Stimulated activated CD8-positive, alpha-beta memory T cell treated with anti-CD3 and anti-CD28 coated beads, Interleukin-15, amount 100 ng/mL, for 24 hours (primary cell): Measurements from ENCODE around the gene OR1J2.
"Not testable (repeated sequence)": the region's sequence is repeated elsewhere in the genome, so short reads cannot be mapped to it uniquely, and the experiment has no call there.

Experiments used
- DNase-seq: peaks from one replicate; pipeline ENCODE4 v3.0.0-alpha.2; 2020; ENCODE audit warnings: low read depth

OR1J2 gene, protein sequence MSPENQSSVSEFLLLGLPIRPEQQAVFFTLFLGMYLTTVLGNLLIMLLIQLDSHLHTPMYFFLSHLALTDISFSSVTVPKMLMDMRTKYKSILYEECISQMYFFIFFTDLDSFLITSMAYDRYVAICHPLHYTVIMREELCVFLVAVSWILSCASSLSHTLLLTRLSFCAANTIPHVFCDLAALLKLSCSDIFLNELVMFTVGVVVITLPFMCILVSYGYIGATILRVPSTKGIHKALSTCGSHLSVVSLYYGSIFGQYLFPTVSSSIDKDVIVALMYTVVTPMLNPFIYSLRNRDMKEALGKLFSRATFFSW

DNA sequence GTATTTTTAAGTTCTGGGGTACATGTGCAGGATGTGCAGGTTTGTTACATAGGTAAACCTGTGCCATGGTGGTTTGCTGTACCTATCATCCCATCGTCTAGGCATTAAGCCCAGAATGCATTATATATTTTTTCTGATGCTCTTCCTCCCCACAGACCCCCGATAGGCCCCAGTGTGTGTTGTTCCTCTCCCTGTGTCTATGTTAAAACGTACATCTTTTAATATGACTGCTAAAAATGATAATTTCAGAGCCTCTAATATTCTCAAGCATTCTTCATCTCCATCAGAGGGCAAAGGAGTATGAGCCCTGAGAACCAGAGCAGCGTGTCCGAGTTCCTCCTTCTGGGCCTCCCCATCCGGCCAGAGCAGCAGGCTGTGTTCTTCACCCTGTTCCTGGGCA lies at the start of gene OR1J2:
Gene OR1J2, plus strand, starts transcription at position 301 of the 400 bp plus-strand sequence. Its CDS starts 0 bp downstream, at position 301.
- no peak for DNase-seq

DNA sequence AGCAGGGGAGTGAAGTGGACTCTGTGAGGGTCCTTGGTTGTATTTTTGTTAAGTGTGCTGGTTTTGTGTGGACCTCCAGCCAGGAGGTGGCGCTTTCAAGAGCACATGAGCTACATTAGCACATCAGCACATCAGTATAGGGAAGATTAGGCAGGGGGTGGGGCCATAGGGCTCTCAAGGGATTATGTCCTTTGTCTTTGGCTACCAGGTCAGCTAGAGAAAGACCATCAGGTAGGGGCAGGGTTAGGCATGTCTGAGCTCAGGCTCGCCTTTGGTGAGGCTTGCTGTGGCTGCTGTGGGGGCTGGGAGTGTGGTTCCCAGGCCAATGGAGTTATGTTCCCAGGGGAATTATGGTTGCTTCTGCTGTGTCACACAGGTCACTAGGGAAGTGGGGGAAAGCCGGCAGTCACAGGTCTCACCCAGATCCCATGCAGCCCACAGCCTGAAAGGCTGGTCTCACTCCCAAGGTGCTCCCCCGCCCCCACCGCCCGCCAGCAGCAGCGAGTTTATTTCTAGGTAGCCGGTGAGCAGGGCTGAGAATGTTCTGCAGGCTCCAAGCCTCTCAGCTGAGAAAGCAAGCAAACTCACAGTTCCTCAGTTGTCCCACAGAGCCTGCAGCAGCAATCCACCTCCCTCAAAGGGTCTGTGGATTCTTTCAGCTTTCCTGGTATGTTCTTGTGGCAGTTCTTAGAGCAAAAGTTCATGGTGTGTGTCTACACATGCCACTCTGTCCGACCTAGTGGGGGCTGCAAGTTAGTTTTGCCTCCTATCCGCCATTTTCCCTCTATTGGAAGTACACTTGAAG lies 46.6 kb upstream of the OR1J2 start:
- DNase-seq: no peak

DNA sequence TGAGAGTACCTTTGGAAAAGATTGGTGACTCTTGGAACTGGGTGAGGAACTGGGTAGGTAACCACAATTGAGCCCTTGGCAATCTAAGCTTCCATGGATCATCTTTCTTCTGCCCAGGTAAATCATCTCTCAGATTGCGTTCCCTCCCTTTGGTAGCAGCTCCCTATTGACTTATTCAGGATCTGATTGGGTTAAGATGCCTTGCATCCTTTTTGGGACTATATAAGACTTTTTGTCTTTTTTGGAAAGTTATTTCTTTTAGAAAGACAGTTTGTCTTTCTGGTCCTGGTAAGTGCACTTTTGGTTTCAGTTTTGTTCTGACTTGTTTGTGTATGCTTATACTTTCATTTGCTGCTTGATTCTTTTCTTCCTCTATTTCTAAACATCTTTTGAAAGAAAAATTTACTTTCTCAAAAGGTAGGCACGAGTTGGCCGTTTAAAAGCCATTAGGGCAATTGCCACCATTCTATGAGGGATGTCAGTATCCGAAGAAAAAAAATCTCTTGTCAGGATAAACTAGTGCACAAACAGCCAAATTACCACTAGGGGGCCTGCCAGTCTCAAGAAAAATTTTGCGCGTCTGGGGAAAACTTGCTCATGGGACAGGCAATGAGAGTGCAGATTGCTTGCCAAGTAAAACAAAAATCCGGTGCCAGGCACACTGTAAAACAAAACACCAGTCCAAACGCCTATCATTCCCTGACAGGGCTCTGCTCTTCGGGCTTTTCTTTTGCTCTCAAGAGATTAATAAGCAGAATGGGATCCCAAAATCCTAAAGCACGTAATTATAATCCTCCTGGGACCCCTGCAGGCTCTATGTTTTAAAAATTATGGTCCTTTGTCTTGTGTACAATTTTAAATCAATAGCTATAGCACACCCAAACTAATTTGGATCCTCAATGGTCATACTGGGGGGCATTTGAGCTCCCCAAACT lies 45.7 kb upstream of the OR1J2 start:
- DNase-seq: peak; percentile 15

DNA sequence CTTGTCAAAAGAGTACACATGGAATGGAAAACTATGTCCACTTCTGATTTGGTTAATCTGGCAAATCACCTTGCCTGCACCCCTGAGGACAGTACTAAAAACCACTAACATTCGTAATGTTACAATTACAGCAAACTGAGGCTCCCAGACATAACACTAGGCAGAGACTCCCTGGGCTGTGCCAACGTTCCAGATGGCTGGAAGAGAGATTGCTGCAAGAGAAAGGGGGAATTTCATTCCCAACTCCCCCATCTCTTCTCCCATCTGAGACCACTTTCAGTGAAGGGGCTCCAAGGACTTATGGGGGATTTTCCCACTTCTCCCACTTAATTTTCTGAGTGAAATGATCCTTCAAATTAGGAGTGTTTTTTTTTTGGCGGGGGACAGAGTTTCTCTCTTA lies 44.1 kb upstream of the OR1J2 start:
- DNase-seq: no peak

DNA sequence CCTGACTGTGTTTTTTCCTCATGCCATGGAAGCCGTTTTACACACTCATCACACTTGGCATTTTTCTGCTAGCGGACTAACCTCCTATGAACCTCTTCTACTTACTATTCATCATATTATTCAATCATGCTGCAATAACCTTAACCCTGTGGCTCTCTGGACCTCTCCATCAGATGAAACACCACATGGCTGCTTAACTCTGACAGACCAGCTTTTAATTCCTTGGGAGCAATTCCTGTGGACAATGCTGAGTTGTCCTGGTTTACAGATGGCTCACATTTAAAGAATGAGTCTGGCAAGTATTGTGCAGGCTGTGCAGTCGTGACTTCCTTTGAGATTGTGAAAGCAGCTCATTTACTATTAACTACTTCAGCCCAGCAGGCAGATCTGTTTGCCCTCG lies 41.9 kb upstream of the OR1J2 start:
- no peak for DNase-seq

DNA sequence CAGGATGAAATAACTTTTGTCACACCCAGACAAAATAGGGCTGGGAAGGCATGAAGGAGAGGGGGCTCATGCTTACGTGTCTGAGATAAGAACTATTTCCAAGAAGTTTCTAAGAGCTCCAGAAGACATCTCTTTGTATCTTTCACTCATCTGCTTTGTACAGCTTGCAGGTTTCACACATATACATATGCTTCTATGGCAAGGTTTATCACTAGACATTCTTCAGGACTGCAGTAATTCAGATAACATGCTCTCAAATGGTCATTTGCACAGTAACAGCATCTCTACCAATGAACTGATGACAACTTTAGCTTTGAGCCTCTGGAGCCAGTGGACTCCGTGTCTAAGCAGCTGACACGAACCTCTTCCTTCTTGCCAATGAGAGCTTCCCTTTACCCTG lies 36.0 kb upstream of the OR1J2 start:
- no peak for DNase-seq

DNA sequence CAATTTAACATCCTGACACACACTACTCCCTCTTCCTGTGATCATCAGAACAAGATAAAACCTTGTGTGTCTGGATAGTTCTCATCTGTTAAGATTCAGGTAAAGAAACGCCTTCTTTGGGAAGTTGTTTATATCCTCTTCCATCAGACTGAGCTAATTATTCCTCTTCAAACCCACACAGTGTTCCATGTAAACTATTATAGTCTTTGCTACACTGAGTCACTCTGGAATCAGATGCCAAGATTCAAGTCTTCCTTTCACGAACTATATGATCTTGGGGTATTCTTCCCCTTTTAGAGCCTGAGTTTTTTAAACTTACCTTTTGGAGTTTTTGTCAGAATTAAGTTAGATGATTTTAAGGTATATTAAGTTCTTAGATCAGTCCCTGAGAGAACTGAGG lies 34.9 kb upstream of the OR1J2 start:
- no peak for DNase-seq

DNA sequence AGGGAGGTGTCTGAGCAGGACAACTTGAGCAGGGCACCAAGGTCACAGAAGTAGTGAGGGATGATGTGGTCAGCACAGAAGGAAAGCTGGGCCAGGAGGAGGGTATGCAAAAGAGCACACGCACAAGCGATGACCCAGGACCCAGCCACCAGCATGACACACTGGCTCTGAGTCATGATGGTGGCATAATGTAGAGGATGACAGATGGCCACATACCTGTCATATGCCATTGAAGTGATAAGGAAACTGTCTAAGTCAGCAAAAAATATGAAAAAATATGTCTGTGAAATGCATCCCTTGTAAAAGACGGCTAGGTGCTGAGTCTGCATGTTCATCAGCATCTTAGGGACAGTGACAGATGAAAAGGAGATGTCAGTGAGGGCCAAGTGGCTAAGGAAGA lies 33.3 kb upstream of the OR1J2 start:
- no peak for DNase-seq

DNA sequence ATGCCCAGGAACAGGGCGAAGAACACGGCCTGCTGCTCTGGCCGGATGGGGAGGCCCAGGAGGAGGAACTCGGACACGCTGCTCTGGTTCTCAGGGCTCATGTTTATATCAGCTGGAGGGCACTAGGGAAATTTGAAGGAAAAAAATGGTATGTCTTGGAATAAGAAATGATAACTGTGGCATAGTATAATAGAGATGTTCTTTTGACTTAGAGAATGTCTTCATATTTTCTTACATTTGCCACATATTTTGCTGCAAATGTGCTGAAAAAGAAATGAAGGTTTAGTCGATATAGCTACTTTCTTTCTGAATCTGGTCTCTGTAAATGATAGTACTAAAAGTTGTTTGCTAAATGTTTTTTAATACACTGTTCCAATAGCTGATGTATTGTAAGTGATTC lies 32.8 kb upstream of the OR1J2 start, which contains the start of gene OR1J1:
Gene OR1J1, minus strand, starts transcription at position 101 of the 400 bp plus-strand sequence. Its CDS starts 0 bp downstream, at position 101.
- no peak for DNase-seq

DNA sequence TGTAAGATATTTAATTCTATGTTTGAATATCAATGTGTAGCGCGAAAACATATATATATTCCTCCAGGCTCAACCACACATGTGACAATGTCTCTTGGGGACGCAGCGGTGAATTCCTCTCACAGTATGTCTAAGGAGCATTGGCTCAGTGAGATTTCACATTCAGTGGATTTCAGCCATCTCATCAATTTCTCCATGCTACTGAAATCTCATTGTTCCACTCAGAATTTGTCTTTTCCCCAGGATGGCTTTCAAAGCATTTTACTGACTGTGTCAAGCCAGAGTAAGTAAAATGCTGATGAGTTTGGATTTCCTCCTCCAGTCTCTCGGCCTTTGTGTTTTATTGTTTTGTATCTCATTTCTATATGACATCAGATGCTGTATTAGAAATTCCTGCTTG lies 31.5 kb upstream of the OR1J2 start:
- no peak for DNase-seq

DNA sequence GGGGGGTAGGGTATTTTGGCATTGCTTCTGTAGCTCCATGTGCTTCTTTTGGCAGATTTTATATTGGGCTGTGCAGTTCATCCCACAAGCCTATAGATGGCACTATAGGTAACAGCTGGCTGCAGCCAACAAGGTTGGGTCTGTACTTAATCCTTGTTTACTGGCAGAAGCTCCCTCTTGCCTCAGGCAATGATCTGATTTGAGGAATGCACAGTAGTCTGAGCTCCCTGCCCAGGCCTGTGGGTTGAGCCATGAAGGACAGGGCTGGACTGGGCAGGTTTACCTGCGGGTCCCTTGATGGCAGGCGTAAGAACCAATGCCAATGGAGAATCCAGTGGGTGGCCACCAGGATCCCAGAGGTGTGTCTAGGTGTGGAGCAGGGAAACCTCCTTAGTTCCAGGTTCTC lies 11.7 kb upstream of the OR1J2 start:
- no peak for DNase-seq

DNA sequence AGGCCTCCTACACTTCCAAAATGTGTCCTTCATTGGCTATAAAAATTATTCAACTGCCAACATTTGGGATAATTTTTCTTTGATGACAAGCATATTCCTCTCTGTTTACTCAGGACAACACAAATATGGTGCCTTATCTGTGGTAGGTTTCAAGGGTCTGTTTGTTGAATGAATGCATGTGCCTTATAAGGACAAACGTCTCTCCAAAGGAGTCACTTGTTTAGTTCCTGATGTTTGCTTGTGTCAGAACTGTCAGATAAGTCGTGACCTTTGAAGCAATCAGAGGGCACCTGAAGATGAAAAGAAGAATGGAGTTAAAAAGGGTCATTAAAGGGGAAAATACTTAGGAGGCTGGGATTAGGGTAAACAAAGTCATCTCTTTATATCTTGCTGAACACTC lies 3.6 kb upstream of the OR1J2 start:
- no peak for DNase-seq

DNA sequence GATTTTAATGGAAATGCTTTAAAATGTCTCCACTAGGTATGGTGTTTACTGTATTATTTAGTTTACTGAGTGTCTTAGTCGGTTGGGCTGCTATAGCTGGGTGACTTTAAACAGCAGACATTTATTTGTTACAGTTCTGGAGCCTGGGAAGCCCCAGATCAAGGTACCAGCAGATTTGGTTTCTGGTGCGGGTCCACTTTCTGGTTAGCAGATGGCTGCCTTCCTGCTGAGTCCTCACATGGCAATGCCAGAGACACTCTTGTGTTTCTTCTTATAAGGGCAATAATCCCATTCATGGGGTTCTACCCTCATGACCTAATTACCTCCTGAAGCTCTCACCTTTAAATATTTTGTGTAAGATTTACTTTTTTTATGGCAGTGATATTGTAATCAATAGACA lies 7.6 kb downstream of the OR1J2 start:
- DNase-seq: no peak

DNA sequence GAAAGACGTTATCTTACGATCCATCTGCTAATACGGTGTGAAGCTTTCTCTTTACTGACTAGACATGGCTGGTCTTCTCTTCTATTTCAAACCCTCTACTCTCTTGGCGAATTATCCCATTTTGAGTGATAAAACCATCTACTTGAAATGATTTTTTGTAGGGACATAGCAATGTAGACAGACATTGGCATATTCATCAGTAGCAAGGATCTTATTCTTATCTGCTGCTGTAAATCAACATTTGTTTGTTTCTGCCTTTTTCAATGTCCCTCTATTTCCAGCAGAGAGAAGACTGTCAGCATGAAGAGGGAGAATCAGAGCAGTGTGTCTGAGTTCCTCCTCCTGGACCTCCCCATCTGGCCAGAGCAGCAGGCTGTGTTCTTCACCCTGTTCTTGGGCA lies 8.2 kb downstream of the OR1J2 start, which contains the start of gene OR1J4:
Gene OR1J4, plus strand, starts transcription at position 301 of the 400 bp plus-strand sequence. Its CDS starts 0 bp downstream, at position 301.
- no peak for DNase-seq

DNA sequence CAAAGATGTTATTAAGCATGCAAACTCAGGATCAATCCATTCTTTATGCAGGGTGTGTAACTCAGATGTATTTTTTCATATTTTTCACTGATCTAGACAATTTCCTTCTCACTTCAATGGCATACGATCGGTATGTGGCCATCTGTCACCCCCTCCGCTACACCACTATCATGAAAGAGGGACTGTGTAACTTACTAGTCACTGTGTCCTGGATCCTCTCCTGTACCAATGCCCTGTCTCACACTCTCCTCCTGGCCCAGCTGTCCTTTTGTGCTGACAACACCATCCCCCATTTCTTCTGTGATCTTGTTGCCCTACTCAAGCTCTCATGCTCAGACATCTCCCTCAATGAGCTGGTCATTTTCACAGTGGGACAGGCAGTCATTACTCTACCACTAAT lies 8.8 kb downstream of the OR1J2 start:
- DNase-seq: no peak

DNA sequence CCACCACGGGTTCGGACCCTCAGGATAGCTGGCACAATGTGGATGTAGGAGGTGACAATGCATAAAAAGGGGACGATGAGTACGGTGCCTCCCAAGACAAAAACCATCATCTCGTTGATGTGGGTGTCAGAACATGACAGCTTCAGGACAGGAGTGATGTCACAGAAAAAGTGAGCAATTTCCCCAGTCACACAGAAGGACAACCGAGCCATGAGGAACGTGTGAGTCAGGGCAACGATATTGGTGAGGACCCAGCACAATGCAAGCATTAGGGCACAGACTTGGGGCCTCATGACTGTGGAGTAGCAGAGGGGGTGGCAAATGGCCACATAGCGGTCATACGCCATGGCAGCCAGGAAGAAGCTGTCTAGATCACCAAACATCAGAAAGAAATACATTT lies 16.0 kb downstream of the OR1J2 start:
- no peak for DNase-seq

DNA sequence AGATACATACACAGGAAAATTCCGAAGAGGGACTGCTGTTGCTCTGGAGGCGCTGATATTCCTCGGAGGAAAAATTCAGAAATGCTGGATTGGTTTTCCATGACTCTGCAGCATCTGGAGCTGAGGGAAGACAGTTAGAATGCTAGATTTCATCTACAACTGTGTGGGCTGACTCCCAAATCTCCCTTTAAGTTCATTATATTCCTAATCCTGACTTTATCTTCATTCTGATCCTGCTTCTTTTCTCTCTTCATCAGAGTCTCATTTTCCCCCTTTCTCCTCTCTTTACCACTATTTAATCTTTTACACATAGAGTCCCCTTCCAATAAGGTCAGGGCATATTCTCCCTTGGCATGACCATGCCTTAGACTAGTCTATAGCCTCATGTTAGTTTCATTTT lies 16.6 kb downstream of the OR1J2 start, which contains the start of gene OR1N1:
Gene OR1N1, minus strand, starts transcription at position 101 of the 400 bp plus-strand sequence. Its CDS starts 0 bp downstream, at position 101.
- DNase-seq: no peak

DNA sequence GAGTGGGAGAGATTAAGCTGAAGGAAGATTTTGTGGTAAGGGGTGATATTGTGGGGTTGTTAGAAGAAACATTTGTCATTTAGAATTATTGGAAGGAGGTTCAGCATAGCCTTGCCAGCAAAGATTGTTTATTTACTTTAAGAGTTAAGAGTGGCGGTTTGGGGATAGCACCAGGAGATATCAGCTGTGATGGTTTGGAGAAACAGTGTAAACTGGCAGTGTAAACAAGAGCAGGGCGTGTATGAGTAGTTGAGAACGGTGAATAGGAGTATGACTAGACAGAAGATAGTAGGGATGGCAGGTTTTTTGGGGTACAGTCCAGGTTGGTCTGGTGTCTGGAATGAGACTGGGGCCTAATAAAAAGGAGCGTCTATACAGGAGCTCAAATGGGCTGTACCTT lies 20.6 kb downstream of the OR1J2 start:
- DNase-seq: not testable (repeated sequence)

DNA sequence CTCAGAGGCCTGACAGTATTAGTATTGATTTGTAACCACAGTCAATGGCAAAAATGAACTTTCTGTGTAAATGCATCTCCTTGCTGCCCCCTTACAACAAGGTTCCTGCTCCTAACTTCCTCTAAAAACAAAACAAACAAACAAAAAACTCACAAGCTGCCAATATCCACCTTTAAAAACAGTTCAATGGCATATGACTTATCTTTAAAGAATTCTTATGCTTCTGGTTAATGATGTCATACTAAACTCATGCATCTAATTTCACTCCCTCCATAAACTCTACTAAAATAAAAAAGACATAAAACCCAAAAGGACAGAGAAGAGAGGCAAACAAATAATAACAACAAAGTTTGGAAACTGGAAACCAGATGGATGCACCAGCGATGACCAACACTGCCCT lies 25.5 kb downstream of the OR1J2 start:
- no peak for DNase-seq

DNA sequence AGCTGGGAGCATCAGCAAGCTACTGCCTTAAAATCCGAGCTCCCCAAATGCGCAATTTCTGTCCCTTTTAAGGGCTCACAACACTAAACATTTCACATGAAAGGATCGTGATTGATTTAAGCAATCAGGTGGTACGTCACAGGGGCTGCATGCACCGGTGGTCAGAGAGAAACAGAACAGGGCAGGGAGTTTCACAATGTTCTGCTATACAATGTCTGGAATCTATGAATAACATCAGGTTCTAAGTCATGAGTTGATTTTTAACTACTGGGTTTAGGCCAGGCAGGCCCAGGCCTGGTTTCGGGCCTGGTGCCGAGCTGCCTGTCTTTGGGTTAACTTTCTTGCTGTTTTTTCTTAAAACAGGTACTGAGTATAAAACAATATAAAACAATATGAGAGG lies 26.5 kb downstream of the OR1J2 start:
- not testable (repeated sequence) for DNase-seq

DNA sequence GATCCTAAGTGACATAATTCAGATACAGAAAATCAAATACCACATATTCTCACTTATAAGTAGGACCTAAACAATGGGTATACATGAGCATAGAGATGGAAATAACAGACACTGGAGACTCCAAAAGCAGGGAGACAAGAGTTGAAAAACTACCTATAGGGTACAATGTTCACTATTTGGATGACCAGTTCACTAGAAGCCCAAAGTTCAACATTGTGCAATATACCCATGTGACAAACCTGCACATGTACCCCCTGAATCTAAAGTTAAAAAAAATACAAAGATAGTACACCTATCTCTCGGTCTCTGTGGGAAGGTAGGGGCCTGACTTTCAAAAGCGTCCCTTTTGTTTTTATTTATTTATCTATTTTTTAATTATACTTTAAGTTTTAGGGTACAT lies 28.2 kb downstream of the OR1J2 start:
- DNase-seq: no peak

DNA sequence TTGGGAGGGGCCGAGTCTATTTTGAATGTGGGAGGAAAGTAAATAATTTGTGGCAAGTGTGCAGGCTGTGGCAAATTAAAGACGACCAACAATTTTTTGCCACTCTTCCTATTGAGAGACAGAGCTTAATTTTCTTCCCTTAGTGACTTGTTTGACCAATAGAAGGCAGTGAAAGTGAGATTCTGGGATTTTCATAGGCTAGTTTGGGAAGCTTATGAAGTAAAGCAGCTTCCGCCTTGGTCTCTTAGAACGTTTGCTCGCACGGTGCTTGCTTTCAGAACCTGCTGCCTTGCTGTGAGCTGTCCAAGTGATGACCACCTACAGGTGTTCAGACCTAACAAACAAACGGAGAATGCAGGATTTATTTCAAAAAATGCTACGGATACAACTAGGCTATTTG lies 35.6 kb downstream of the OR1J2 start:
- DNase-seq: no peak
